HL-60 (cell line): Measurements from ENCODE around the gene LIPT1.

ENCODE experiments used
- DNase-seq, 2 experiments: peaks; one replicate each; pipeline ENCODE4 v3.0.0-alpha.2; 2010 to 2020; ENCODE audit warnings: low read depth in 1 of 2, low spot score in 1 of 2
- H3K27ac ChIP-seq: fragments of 250-450 bp; sonication (Bioruptor Pico); replicated peaks from 2 replicates; pipeline ENCODE4 v1.5.1; 2020; ENCODE audit warnings: mild to moderate bottlenecking, moderate library complexity
- H3K27me3 ChIP-seq: fragments of 250-450 bp; sonication (Bioruptor Pico); 2 replicates; pipeline ENCODE4 v1.5.1; 2021; ENCODE audit warnings: mild to moderate bottlenecking, moderate library complexity; ENCODE audit not compliant: insufficient read depth, poor library complexity, severe bottlenecking
- H3K4me3 ChIP-seq: replicated peaks from 2 replicates; pipeline ENCODE4 v1.5.1; 2011; ENCODE audit warnings: mild to moderate bottlenecking, control low read depth, low read length; ENCODE audit not compliant: insufficient read depth
- CTCF ChIP-seq: IDR thresholded peaks from one replicate; pipeline ENCODE4 v1.5.1; 2011; ENCODE audit warnings: low read length, control low read depth, inconsistent platforms; ENCODE audit not compliant: insufficient read depth
- GABPA ChIP-seq: IDR thresholded peaks from 2 replicates; pipeline ENCODE4 v1.6.1; 2012; ENCODE audit warnings: low read depth
- POLR2AphosphoS5 ChIP-seq: IDR thresholded peaks from 2 replicates; pipeline ENCODE4 v1.6.1; 2012; ENCODE audit warnings: low read depth
- SPI1 ChIP-seq: IDR thresholded peaks from 2 replicates; pipeline ENCODE4 v1.6.1; 2012; ENCODE audit warnings: low read depth, mild to moderate bottlenecking, borderline replicate concordance
- TF ChIP-seq, protein P1 (sequence below): IDR thresholded peaks from 2 replicates; pipeline ENCODE4 v1.6.1; 2012; ENCODE audit warnings: low read depth; ENCODE audit not compliant: insufficient replicate concordance

Gene LIPT1

GRCh38 chr2:99198103-99198841 lies 43.5 kb downstream of the LIPT1 start:
- H3K27me3 ChIP-seq, result no peaks in the 10 kb centered on the region
- H3K4me3 ChIP-seq, result no peak overlapping the region
- DNase-seq, result no peak
- H3K27ac ChIP-seq, result no peak overlapping the region
- TF ChIP-seq GABPA (no peak), SPI1 (no peak), POLR2AphosphoS5 (no peak), CTCF (no peak)
- TF ChIP-seq, protein P1, sequence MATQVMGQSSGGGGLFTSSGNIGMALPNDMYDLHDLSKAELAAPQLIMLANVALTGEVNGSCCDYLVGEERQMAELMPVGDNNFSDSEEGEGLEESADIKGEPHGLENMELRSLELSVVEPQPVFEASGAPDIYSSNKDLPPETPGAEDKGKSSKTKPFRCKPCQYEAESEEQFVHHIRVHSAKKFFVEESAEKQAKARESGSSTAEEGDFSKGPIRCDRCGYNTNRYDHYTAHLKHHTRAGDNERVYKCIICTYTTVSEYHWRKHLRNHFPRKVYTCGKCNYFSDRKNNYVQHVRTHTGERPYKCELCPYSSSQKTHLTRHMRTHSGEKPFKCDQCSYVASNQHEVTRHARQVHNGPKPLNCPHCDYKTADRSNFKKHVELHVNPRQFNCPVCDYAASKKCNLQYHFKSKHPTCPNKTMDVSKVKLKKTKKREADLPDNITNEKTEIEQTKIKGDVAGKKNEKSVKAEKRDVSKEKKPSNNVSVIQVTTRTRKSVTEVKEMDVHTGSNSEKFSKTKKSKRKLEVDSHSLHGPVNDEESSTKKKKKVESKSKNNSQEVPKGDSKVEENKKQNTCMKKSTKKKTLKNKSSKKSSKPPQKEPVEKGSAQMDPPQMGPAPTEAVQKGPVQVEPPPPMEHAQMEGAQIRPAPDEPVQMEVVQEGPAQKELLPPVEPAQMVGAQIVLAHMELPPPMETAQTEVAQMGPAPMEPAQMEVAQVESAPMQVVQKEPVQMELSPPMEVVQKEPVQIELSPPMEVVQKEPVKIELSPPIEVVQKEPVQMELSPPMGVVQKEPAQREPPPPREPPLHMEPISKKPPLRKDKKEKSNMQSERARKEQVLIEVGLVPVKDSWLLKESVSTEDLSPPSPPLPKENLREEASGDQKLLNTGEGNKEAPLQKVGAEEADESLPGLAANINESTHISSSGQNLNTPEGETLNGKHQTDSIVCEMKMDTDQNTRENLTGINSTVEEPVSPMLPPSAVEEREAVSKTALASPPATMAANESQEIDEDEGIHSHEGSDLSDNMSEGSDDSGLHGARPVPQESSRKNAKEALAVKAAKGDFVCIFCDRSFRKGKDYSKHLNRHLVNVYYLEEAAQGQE, result no peak

DNA sequence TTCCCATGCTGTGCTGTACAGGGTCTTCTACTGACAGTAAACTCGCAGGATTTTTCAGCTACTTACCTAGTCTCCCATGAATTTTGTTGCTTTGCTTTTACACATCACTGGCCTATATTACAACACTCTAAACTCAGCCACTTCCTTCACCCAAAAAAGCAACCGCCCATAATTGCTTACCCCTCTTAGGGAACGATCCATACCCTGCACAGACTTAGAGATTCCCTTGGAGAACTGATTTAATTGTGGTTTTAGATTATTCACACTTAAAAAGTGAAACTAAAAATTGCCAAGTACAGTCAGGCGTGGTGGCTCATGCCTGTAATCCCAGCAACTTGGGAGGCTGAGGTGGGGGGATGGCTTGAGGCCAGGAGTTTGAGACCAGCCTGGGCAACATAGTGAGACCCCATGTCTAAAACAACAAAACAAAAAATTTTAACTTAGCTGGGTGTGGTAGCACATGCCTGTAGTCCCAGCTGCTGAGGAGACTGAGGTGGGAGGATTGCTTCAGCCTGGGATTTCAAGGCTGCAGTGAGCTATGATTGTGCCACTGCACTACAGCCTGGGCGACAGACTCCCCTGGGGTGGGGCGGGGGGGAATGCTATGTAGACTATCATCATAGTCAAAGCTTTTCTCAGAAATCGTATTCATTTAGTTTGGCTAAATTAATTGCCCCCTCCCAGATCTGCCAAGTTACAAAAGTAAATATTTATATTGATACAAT lies 45.5 kb downstream of the LIPT1 start:
- no peak overlapping the region for H3K27ac ChIP-seq

More for the DNA sequence above, 45.5 kb downstream of the LIPT1 start:
- DNase-seq, result no peak
- Histone ChIP-seq H3K27me3 (no peaks in the 10 kb centered on the region), H3K4me3 (no peak overlapping the region)
- TF ChIP-seq, protein P1, result no peak
- no peak for TF ChIP-seq SPI1
- no peak for TF ChIP-seq POLR2AphosphoS5
- no peak for TF ChIP-seq CTCF
- TF ChIP-seq GABPA, result no peak
